Thoracic aorta endothelial cell (primary cell): ENCODE measurements around the gene IER2. TPM values are rescaled to one million over a fixed set of nuclear protein-coding genes. Genes with fewer than 3 reads are reported as not detected.

Experiments
- total RNA-seq: library from RNA; depleted of rRNA; stranded (reverse); fragments of >200 nt; gene quantifications from 2 replicates; pipeline ENCODE4 v1.2.3, GENCODE V29; 2012

IER2 gene, protein sequence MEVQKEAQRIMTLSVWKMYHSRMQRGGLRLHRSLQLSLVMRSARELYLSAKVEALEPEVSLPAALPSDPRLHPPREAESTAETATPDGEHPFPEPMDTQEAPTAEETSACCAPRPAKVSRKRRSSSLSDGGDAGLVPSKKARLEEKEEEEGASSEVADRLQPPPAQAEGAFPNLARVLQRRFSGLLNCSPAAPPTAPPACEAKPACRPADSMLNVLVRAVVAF
- 36.2 and 45.2 TPM in 2 replicates for total RNA-seq

DNA sequence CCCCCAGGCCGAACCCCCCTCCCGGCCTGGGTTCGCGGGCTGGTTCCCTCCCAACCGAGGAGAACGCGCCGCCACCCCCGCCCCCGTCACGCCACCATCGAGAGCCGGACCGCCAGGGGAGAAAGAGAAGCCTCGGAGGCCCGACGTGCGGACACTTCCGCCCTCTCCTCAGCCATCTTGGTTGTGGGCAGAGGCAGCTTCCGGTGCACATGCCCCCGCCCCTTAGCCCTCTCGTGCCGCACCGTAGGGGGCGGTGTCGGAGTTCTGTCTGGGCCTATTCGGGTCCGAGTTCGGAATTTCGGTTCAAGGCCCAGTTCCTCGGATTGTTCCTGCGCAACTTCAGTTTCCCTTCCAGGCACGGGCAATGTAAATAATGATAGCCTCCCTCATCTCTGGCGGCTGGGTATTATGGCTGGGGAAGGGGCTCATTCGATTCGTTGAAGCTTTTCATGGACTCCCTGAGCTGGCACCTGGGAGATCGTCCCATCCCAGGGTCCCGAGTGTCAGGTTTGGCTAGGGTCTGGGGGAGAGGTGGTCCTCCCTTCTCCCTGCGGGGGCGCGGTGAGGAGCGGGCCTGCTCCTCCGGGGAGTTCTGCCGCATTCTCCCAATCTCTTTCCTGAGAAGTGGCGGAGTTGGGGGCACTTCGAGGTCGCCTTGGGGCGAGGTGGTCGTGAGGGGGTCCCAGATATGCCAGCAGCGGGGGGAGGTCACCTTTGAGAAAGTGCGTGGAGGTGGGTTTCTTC, at the start of gene IER2, which contains the start of gene STX10:
IER2 (plus strand) TSS at position 225 of the 744 bp plus-strand sequence. CDS start 2,776 bp downstream, outside the sequence.
STX10 (minus strand) TSS at position 189 of the 744 bp plus-strand sequence. CDS start 202 bp downstream, outside the sequence.

DNA sequence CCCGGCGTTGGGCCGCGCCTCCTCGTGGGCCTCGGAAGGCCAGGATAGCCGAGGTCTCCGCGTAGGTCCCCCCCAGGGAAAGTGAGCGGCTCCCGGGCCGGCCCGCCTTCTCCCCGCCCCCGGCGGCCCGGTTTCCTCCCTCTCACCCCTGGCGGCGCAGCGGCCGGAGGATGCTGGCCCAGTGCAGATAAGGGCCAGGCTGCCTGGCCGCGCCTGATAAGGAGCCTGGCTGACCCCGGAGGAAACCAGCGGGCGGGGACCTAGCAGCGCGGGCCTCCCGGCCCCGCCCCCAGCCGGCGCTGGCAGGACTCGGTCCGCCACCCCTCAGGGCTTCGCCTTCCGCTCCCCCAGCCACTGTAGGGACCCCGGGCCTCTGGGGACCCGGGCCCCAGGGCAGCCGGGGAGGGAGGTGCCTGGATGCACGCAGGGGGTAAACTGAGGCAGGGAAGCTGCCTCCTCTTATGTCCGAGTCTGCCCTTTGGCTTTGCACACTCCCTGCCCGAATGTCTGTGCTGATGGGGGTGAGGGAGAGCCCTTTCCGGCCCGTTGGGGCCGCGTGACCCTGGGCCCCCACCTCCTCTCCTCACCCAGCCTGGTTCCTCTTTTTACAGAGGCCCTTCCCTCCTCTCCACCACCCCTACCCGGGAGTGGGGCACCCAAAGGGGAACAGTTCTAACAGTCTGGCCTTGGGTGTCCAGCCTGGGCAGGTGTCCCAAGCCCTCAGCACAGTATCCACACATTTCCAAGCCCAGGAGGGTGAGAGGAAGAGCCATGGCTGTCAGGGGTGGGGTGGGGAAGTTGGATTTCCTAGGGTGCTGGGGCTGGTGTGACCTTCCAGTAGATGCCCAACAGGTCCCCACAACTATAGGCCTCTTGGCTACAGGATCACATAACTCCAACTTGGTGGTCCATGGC, 47.3 kb upstream of the IER2 start, which contains the start of gene LYL1:
LYL1 (minus strand) TSS at position 193 of the 915 bp plus-strand sequence. CDS start 1,687 bp downstream, outside the sequence.

DNA sequence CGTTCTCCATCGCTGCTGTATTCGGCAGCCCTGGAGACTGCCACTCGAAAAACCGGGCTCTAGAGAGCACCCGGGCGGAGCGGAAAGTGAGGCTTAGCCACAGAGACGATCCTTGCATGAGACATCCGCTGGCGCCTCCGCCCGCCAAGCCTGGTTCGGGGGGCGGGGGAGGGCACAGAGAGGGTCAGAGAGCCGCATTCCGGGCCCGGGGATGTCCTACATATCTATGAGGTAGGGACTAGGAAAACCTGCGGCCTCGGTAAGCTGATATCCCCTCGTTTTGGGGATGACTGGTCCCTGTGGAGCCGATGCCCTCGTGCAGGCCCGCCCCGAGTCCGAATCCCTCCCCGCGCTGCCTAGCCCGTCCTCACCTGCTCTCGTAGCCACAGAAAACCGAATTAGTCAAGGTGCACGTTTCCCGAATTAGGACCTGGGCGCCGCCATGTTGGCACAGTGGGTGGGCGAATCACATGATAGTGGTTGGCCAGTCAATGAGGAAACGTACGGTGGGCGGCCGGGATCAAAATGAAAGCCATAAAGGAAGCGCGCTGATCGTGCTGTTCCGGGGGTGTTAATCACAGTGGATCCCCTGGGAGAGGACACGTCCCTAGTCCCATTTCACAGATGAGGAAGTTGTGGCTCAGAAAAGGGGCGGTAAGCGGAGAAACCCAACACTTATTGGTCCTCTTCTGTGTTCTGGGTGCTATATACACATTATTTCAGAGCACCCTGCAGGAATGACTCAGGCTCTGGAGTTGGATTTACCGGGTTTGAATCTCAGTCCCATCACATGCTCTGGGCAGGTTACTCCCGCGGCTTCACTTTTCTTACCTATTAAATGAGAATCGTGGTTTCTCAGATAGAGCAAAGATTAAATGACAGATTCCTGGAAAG, 33.7 kb upstream of the IER2 start, which contains the start of gene TRMT1:
TRMT1 (minus strand) TSS at position 459 of the 894 bp plus-strand sequence; CDS start at position 118, 341 bp downstream.

DNA sequence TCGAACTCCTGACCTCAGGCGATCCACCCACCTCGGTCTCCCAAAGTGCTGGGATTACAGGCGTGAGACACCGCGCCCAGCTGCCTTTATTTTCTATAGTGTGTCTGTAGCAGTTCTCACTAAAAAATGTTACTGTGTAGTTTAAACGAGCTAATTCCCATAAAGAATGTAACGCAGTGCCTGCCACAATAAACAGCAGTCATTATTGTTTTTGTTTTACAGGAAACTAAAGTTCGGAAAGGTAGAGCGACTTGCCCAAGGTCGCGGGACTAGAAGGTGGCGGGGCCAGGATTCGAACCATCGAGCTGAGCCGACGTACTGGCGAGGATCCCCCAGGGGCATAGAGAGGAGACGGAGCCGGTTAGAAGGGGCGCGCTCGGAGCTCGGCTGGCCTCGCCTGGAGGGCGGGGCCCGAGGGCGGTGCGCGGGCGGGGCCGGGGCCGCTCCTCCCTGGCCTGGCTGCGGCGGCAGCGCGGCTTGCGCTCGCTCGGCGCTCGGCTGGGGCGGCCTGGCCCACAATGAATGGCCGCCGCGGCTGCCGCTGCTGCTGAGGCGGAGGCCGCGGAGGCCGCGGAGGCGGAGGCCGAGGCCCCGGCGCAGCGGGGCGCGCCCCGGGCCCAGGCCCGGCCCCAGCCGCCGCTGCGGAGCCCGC, 32.3 kb upstream of the IER2 start, which contains the start of gene NACC1:
NACC1 (plus strand) TSS at position 493 of the 652 bp plus-strand sequence. CDS start 16,944 bp downstream, outside the sequence.

Other genes with a start within 250 kb of the IER2 start
- gene SYCE2, start 231.1 kb upstream of the IER2 start, total RNA-seq, result 0.07 TPM in 1 of 2 replicates, not detected in the other
- gene FARSA, start 216.7 kb upstream of the IER2 start, total RNA-seq, result 61.8 and 67.1 TPM in 2 replicates
- gene CALR, start 211.8 kb upstream of the IER2 start, total RNA-seq, result 1,763 and 1,853 TPM in 2 replicates
- 80.7 and 103 TPM in 2 replicates for gene RAD23A, start 204.5 kb upstream of the IER2 start, total RNA-seq
- gene GADD45GIP1, start 193.2 kb upstream of the IER2 start, total RNA-seq, result 30.1 and 32.4 TPM in 2 replicates
- gene DAND5, start 180.8 kb upstream of the IER2 start, total RNA-seq, result not detected in 2 replicates
- gene NFIX, start 154.9 kb upstream of the IER2 start, total RNA-seq, result 34.7 and 36.3 TPM in 2 replicates
- 50.1 and 52.8 TPM in 2 replicates for gene LYL1, start 47.6 kb upstream of the IER2 start, total RNA-seq
- 35.6 and 36.4 TPM in 2 replicates for gene TRMT1, start 33.7 kb upstream of the IER2 start, total RNA-seq
- 66.6 and 89.4 TPM in 2 replicates for gene NACC1, start 32.1 kb upstream of the IER2 start, total RNA-seq
- gene STX10, start within 50 bp of the IER2 start, total RNA-seq, result 67.8 and 70.6 TPM in 2 replicates